ENCODE results near the gene PGBD4.

- TF ChIP-seq CTCF (conservative IDR thresholded peaks at IDR 0.05; ENCODE audit: low read depth, low read length), result no peak
- TF ChIP-seq EZH2 (IDR thresholded peaks at IDR 0.05; ENCODE audit: borderline replicate concordance, low read depth, low read length, poor library complexity, severe bottlenecking), result no peak
Measured at GRCh38 chr15:34107315-34107714, 5.4 kb downstream of the PGBD4 start.
